ENCODE results near the gene UPK1B. TPM values are rescaled to one million over a fixed set of nuclear protein-coding genes. Genes with fewer than 3 reads are reported as not detected.
A peak's percentile ranks its signal among the peaks of the same experiment; 100 is the strongest.
"Not testable (repeated sequence)": the region's sequence is repeated elsewhere in the genome, so short reads cannot be mapped to it uniquely, and the experiment has no call there.

The UPK1B gene
- total RNA-seq, 2 experiments from 2014 or later, result 0.21 TPM; not detected in 1

GRCh38 chr3:119240591-119241434, 67.4 kb downstream of the UPK1B start, which contains the start of gene B4GALT4:
Gene B4GALT4 (minus strand): TSS chr3:119240878. CDS start chr3:119230099, 10,779 bp downstream.
- CTCF ChIA-PET, result interaction anchor here (0.6 to 3.2 kb wide), 47 partner anchors 10 to 440 kb away, joined by 3 to 89 read pairs (median 4); partner anchors contain the start of genes ARHGAP31, IGSF11 and TEX55
- H3K4me1 Mint-ChIP-seq (ENCODE audit: low read depth), result peaks cover 31% of the 10 kb centered on the region
- H3K9me3 Mint-ChIP-seq, result no peaks in the 10 kb centered on the region
- H3K36me3 Mint-ChIP-seq (ENCODE audit: low read depth), result peaks cover 10% of the 10 kb centered on the region
- H3K27me3 Mint-ChIP-seq (ENCODE audit: low read depth), result no peaks in the 10 kb centered on the region
- H3K27ac Mint-ChIP-seq, result peak within 1 kb of the TSS; percentile 96
- intact Hi-C loops (cut with micrococcal nuclease), result loop anchor here (1.0 to 2.0 kb wide), 17 partner anchors 22 to 854 kb away; partner anchors contain the start of genes COX17, GSK3B, TIMMDC1 and TMEM39A
- DNase-seq, result peak; percentile 70
- H3K4me3 Mint-ChIP-seq, result peak within 1 kb of the TSS; percentile 88

- H3K27me3 Mint-ChIP-seq (ENCODE audit: low read depth); H3K27ac Mint-ChIP-seq; DNase-seq; H3K9me3 Mint-ChIP-seq; intact Hi-C loops (cut with micrococcal nuclease); H3K36me3 Mint-ChIP-seq (ENCODE audit: low read depth); H3K4me3 Mint-ChIP-seq: not testable (repeated sequence)
- CTCF ChIA-PET, result interaction anchor here (0.9 to 3.2 kb wide), 10 partner anchors 12 to 359 kb away, joined by 3 to 89 read pairs (median 12); partner anchors contain the start of genes ARHGAP31, IGSF11 and TEX55
- peaks cover 14% of the 10 kb centered on the region for H3K4me1 Mint-ChIP-seq (ENCODE audit: low read depth)
Observed at GRCh38 chr3:119242387-119243057, 69.1 kb downstream of the UPK1B start.

- H3K27me3 Mint-ChIP-seq (ENCODE audit: low read depth); H3K9me3 Mint-ChIP-seq; H3K36me3 Mint-ChIP-seq (ENCODE audit: low read depth); H3K27ac Mint-ChIP-seq; intact Hi-C loops (cut with micrococcal nuclease); H3K4me3 Mint-ChIP-seq; DNase-seq: not testable (repeated sequence)
- H3K4me1 Mint-ChIP-seq (ENCODE audit: low read depth), result peaks cover 13% of the 10 kb centered on the region
- CTCF ChIA-PET, result interaction anchor here (0.7 to 2.6 kb wide), 3 partner anchors 110 to 355 kb away, joined by 3 to 20 read pairs (median 4); no protein-coding TSS in a partner anchor
Observed at GRCh38 chr3:119243058-119243529, 69.7 kb downstream of the UPK1B start.

- no peak overlapping the region for H3K27ac Mint-ChIP-seq
- peaks cover 9% of the 10 kb centered on the region for H3K9me3 Mint-ChIP-seq
- peaks cover 11% of the 10 kb centered on the region for H3K4me1 Mint-ChIP-seq (ENCODE audit: low read depth)
- no peak for DNase-seq
- no peaks in the 10 kb centered on the region for H3K27me3 Mint-ChIP-seq (ENCODE audit: low read depth)
- H3K4me3 Mint-ChIP-seq, result no peak overlapping the region
- intact Hi-C loops (cut with micrococcal nuclease), result no loop called here
- peaks cover 5% of the 10 kb centered on the region for H3K36me3 Mint-ChIP-seq (ENCODE audit: low read depth)
- CTCF ChIA-PET, result interaction anchor here (0.6 to 0.7 kb wide), 3 partner anchors 51 to 356 kb away, joined by 3 to 4 read pairs (median 3); no protein-coding TSS in a partner anchor
Observed at GRCh38 chr3:119243712-119244111, 70.3 kb downstream of the UPK1B start.

GRCh38 chr3:119245778-119246177, 72.4 kb downstream of the UPK1B start:
- H3K9me3 Mint-ChIP-seq, result peaks cover 10% of the 10 kb centered on the region
- H3K27ac Mint-ChIP-seq, result no peak overlapping the region
- no peaks in the 10 kb centered on the region for H3K27me3 Mint-ChIP-seq (ENCODE audit: low read depth)
- CTCF ChIA-PET, result interaction anchor here (0.8 to 2.1 kb wide), 4 partner anchors 100 to 362 kb away, joined by 4 to 12 read pairs (median 7); partner anchors contain the start of gene TEX55
- H3K4me3 Mint-ChIP-seq, result no peak overlapping the region
- peaks cover 2% of the 10 kb centered on the region for H3K4me1 Mint-ChIP-seq (ENCODE audit: low read depth)
- no peak for DNase-seq
- intact Hi-C loops (cut with micrococcal nuclease), result no loop called here
- peaks cover 4% of the 10 kb centered on the region for H3K36me3 Mint-ChIP-seq (ENCODE audit: low read depth)

Other genes with a start within 250 kb of the UPK1B start
- gene IGSF11, start 138.8 kb upstream of the UPK1B start, total RNA-seq, result under 1 TPM; 0.07 to 0.12 TPM
- not detected for gene TEX55, start 27.4 kb upstream of the UPK1B start, total RNA-seq
- 10 to 100 TPM; 22.0 to 22.8 TPM for gene B4GALT4, start 67.3 kb downstream of the UPK1B start, total RNA-seq
- gene ARHGAP31, start 120.8 kb downstream of the UPK1B start, total RNA-seq, result 1 to 10 TPM; 3.5 to 3.7 TPM